HFF-Myc (cell line): ENCODE data around the gene PPAN.

ENCODE experiments used
- DNase-seq: peaks from one replicate; pipeline ENCODE4 v3.0.0-alpha.2; 2011; ENCODE audit warnings: low read depth; ENCODE audit errors: extremely low read depth
- H3K4me3 ChIP-seq: replicated peaks from 2 replicates; pipeline ENCODE4 v1.5.1; 2011; ENCODE audit warnings: low read depth, mild to moderate bottlenecking, control low read depth, low read length
- CTCF ChIP-seq: IDR thresholded peaks from 2 replicates; pipeline ENCODE4 v1.5.1; 2012; ENCODE audit warnings: mild to moderate bottlenecking, low read depth, low read length, control low read depth; ENCODE audit errors: missing control alignments

Gene PPAN

GRCh38 chr19:10113592-10113963 is 7.4 kb downstream of the PPAN start:
- peak; percentile 2 for TF ChIP-seq CTCF
- no peak for DNase-seq
- H3K4me3 ChIP-seq, result no peak overlapping the region

GRCh38 chr19:10113964-10114650 is 7.9 kb downstream of the PPAN start:
- TF ChIP-seq CTCF, result no peak
- no peak overlapping the region for H3K4me3 ChIP-seq
- no peak for DNase-seq

- no peak for DNase-seq
- no peak overlapping the region for H3K4me3 ChIP-seq
Measured at GRCh38 chr19:10114651-10115391, 8.7 kb downstream of the PPAN start.

GRCh38 chr19:10115392-10116084 is 9.4 kb downstream of the PPAN start:
- DNase-seq, result no peak
- no peak overlapping the region for H3K4me3 ChIP-seq
- no peak for TF ChIP-seq CTCF

More at GRCh38 chr19:10114651-10115391, 8.7 kb downstream of the PPAN start:
- TF ChIP-seq CTCF, result no peak

- H3K4me3 ChIP-seq, result no peak overlapping the region
- no peak for TF ChIP-seq CTCF
- DNase-seq, result no peak
Measured at GRCh38 chr19:10116085-10116865, 10.1 kb downstream of the PPAN start.

- H3K4me3 ChIP-seq, result no peak overlapping the region
- TF ChIP-seq CTCF, result no peak
- DNase-seq, result no peak
Measured at GRCh38 chr19:10116866-10117616, 10.9 kb downstream of the PPAN start.
